OCI-LY7 (cell line): ENCODE results near the gene PACS2.
"Not testable (repeated sequence)": the region's sequence is repeated elsewhere in the genome, so short reads cannot be mapped to it uniquely, and the experiment has no call there.

Source experiments
- EZH2phosphoT487 ChIP-seq: fragments of 200-600 bp; sonication (generic); IDR thresholded peaks from 2 replicates; pipeline ENCODE4 v1.6.1; 2018; ENCODE audit warnings: low read depth, borderline replicate concordance, mild to moderate bottlenecking, mixed run types, antibody characterized with exemption, low read length, moderate library complexity, mixed read lengths
- TF ChIP-seq, protein P1 (sequence below): fragments of 200-600 bp; sonication (generic); conservative IDR thresholded peaks from 2 replicates; pipeline ENCODE4 v1.5.1; 2014; ENCODE audit warnings: mild to moderate bottlenecking, antibody characterized with exemption, low read length, moderate library complexity, mixed read lengths

DNA sequence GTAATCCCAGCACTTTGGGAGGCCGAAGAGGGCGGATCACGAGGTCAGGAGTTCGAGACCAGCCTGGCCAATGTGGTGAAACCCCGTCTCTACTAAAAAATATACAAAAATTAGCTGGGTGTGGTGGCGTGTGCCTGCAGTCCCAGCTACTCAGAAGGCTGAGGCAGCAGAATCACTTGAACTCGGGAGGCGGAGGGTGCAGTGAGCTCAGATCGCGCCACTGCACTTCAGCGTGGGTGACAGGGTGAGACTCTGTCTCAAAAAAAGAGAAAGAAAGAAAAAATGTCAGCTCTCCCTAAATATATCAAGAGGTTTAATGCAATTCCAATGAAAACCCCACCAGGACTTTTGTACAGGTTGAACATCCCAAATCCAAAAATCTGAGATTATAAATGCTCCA, 17.2 kb upstream of the PACS2 start:
- TF ChIP-seq, protein P1, sequence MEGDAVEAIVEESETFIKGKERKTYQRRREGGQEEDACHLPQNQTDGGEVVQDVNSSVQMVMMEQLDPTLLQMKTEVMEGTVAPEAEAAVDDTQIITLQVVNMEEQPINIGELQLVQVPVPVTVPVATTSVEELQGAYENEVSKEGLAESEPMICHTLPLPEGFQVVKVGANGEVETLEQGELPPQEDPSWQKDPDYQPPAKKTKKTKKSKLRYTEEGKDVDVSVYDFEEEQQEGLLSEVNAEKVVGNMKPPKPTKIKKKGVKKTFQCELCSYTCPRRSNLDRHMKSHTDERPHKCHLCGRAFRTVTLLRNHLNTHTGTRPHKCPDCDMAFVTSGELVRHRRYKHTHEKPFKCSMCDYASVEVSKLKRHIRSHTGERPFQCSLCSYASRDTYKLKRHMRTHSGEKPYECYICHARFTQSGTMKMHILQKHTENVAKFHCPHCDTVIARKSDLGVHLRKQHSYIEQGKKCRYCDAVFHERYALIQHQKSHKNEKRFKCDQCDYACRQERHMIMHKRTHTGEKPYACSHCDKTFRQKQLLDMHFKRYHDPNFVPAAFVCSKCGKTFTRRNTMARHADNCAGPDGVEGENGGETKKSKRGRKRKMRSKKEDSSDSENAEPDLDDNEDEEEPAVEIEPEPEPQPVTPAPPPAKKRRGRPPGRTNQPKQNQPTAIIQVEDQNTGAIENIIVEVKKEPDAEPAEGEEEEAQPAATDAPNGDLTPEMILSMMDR, result not testable (repeated sequence)
- TF ChIP-seq EZH2phosphoT487, result not testable (repeated sequence)
